ENCODE measurements around the gene BNIP3.
"Not testable (repeated sequence)": the region's sequence is repeated elsewhere in the genome, so short reads cannot be mapped to it uniquely, and the experiment has no call there.

Gene BNIP3

DNA sequence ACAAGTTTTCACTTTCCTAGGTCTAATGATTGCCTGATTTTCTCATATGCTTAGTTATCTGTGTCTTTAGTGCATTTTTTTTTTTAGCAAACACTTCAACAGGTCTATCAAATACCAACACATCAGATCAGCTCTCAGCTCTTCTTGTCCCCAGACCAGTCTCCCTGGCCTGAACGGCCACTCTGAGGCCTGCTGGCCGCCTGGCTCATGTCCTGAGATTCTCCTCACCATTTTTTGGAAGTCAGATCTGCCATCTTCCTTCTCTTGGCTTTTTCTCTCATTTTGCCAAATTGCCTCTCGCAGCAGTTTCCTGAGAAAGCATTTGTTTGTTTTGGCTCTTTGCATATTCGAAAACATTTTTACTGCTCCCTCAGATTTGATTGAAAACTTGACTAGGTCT is 51.6 kb downstream of the BNIP3 start:
- DNase-seq (ENCODE audit: low spot score): no peak

- no peak for DNase-seq (ENCODE audit: low spot score)
Observed at GRCh38 chr10:131929122-131929845, 52.4 kb downstream of the BNIP3 start.

- DNase-seq (ENCODE audit: low spot score): no peak
Observed at GRCh38 chr10:131928248-131929095, 53.3 kb downstream of the BNIP3 start.

DNA sequence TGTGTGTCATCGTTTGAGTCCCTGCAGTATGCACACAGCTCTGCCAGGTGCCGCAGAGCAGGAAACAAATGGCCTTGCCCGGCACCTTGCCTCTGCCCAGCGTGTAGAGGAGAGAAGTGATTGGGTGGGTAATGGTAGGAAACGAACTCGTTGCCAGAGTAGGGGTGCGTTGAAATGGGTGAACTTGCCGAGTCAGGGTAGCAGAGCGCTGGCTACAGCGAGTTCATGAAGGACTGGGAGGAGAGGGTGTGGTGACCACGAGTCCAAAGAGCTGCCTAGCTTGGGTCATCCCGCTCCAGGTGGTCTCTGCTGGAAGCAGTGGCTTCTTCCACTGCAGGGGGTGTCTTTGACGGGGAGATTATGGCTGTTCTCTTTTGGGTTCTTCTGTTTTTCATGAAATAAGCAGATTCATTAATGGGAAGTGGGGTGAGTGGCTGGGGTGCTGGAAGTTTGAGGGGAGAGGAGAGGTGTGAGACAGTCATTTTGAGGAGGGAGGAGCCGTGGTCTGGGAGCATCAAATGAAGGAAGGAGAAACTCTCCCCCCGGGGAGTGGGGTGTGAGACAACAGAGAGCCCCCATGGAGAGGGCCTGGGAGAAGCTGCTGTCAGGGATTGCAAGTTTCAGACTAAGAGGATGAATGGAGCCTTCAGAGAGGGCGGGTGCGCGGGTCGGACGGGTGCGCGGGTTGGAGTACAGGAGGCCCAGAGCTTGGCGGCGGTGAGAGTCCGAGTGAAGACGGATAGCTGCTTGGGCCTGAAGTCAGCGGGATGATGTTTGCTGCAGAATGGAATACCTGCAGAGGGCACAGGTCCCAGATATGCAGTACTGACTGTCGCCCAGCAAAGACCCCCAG is 54.8 kb downstream of the BNIP3 start:
- DNase-seq (ENCODE audit: low spot score): no peak

DNA sequence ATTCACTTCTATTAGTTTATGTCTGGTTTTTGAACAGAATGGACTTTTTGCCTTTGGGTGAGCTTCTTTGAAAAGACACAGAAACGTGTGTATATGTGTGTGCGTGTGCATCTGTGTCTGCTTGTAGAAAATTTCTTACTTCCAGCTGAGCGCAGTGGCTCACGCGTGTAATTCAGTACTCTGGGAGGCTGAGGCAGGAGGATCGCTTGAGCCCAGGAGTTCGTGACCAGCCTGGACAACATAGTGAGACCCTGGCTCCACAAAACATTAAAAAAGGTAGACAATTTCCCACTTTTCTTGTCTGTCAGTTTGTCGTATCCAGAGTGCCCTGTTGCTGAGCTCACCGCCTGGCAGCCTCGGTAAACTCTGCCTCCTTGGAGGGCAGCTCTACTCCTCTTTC is 55.5 kb downstream of the BNIP3 start:
- DNase-seq (ENCODE audit: low spot score): no peak

GRCh38 chr10:131925716-131926115 is 56.0 kb downstream of the BNIP3 start:
- no peak for DNase-seq (ENCODE audit: low spot score)

DNA sequence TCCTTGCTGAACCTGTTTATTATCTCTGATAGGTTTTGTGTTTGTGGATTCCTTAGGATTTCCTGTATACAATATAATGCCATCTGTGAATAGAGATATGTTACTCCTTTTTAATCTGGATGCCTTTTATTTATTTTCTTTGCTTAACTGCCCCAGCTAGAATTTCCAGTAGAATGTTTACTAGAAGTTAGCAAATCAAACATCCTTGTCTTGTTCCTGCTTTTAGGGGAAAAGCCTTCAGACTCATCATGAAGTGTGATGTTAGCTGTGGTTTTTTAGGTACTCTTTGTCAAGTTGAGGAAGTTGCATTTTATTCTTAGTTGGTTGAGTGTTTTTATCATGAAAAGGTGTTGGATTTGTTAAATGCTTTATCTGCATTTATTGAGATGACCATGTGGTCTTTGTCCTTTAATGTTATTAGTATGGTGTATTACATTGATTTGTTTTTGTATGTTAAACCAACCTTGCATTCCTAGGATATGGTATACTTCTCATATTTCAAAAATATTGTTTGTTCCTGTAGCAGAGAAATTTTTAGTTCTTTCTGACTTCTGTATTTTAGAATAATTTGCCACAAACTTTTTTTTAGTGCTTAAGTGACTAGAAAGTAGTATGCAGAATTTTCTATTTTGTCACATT is 56.6 kb downstream of the BNIP3 start:
- DNase-seq (ENCODE audit: low spot score): no peak

DNA sequence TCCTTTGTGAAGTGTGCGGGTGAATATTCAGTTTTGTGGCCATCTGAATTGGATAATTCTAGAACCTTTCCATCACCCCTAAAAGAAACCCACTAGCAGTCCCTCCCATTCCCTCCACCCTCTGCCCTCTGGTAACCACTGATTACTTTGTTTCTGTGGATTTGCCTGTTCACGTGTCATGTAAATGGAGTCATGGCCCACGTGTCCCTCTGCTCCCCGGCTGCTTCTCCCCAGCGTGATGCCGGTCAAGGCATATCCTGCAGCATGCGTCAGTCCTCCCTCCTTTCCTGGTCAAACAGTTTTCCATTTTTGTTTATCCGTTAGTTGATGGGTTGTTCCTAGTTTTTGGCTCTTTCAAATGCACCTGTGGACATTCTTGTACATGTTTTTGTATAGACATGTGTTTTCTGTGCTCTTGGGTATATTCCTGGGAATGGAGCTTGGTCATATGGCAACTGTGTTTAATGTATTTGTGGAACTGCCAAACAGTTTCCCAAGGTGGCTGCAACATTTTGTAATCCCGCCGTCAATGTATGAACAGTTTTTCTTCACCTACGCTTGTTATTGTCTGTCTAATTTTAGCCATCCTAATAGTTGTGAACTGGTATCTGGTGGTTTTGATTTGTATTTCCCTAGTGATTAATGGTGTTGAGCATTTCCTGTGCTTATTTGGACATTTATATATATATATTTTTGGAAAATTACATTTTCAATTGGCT is 58.5 kb downstream of the BNIP3 start:
- no peak for DNase-seq (ENCODE audit: low spot score)

DNA sequence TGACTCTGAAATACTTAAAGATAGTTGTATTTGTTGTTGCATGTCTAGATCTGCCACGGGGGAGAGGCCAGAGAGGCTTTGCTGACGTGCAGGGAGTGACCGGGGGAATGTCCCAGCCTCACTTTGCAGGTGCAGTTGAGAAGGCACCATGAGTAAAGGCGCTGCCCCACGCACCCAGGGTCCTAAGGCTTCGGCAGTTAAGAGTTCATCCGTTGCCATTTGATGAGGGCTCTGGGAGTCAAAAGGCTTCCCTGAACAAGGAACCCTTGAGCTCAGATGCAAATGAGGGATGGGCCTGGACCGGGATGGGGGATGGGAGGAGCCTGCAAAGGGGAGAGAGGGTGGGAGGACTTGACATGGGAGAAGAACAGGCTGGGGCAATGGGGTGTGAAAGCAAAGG is 60.5 kb downstream of the BNIP3 start:
- DNase-seq (ENCODE audit: low spot score): no peak

- no peak for DNase-seq (ENCODE audit: low spot score)
Observed at GRCh38 chr10:131920693-131921092, 61.0 kb downstream of the BNIP3 start.

DNA sequence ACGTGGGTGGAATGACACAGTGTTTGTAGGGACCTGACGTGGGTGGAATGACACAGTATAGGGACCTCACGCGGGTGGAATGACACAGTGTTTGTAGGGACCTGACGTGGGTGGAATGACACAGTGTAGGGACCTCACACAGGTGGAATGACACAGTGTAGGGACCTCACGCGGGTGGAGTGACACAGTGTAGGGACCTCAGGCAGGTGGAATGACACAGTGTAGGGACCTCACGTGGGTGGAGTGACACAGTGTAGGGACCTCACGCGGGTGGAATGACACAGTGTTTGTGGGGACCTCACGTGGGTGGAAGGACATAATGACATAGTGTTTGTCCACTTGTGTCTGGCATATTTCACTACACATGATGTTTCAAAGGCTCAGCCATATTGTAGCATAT is 61.6 kb downstream of the BNIP3 start:
- DNase-seq (ENCODE audit: low spot score): no peak

DNA sequence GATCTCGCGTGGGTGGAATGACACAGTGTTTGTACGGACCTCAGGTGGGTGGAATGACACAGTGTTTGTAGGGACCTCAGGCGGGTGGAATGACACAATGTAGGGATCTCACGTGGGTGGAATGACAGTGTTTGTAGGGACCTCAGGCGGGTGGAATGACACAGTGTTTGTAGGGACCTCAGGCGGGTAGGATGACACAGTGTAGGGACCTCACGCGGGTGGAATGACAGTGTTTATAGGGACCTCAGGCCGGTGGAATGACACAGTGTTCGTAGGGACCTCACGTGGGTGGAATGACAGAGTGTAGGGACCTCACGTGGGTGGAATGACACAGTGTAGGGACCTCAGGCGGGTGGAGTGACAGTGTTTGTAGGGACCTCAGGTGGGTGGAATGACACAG is 62.3 kb downstream of the BNIP3 start:
- DNase-seq (ENCODE audit: low spot score): not testable (repeated sequence)
